SU-DHL-6 (cell line): ENCODE results near the gene RAI14.

ENCODE experiments used
- H2AFZ ChIP-seq: fragments of 200-600 bp; sonication (generic); 2 replicates; pipeline ENCODE4 v1.6.1; 2014; ENCODE audit warnings: low read depth, mild to moderate bottlenecking, moderate library complexity, mixed read lengths, antibody characterized with exemption, low read length; ENCODE audit not compliant: severe bottlenecking
- H3F3A ChIP-seq: fragments of 200-600 bp; shearing (Covaris generic); 2 replicates; pipeline ENCODE4 v1.6.0; 2016; ENCODE audit warnings: antibody characterized with exemption, mild to moderate bottlenecking; ENCODE audit not compliant: insufficient read depth
- H3K27ac ChIP-seq: fragments of 200-600 bp; sonication (generic); 2 replicates; pipeline ENCODE4 v1.5.1; 2016; ENCODE audit warnings: low read depth, mild to moderate bottlenecking, low read length, moderate library complexity, mixed read lengths
- H3K27me3 ChIP-seq: fragments of 200-600 bp; sonication (generic), shearing (Covaris generic); 2 replicates; pipeline ENCODE4 v1.6.0; 2014; ENCODE audit warnings: mild to moderate bottlenecking, low read length
- H3K36me3 ChIP-seq: fragments of 200-600 bp; sonication (generic); 2 replicates; pipeline ENCODE4 v1.6.1; 2014; ENCODE audit warnings: mild to moderate bottlenecking, low read length, mixed read lengths
- H3K4me2 ChIP-seq: fragments of 300-600, 200-600 bp; shearing (Covaris generic), sonication (generic); 2 replicates; pipeline ENCODE4 v1.6.0; 2014; ENCODE audit warnings: low read length, low read depth, mild to moderate bottlenecking; ENCODE audit not compliant: poor library complexity, severe bottlenecking
- H3K4me3 ChIP-seq: fragments of 200-600 bp; sonication (generic); 2 replicates; pipeline ENCODE4 v1.5.1; 2014; ENCODE audit warnings: antibody characterized with exemption, low read length, mild to moderate bottlenecking, mixed read lengths; ENCODE audit not compliant: insufficient read depth, poor library complexity, severe bottlenecking
- H3K79me2 ChIP-seq: fragments of 200-600 bp; sonication (generic); 2 replicates; pipeline ENCODE4 v1.6.1; 2014; ENCODE audit warnings: mild to moderate bottlenecking, low read length, moderate library complexity; ENCODE audit not compliant: insufficient read depth
- H3K9ac ChIP-seq: fragments of 200-600 bp; sonication (generic); 2 replicates; pipeline ENCODE4 v1.7.0; 2014; ENCODE audit warnings: mild to moderate bottlenecking, low read length
- H3K9me2 ChIP-seq: fragments of 200-600 bp; sonication (generic); replicated peaks from 2 replicates; pipeline ENCODE4 v1.6.1; 2014; ENCODE audit warnings: low read length; ENCODE audit not compliant: insufficient read depth
- H3K9me3 ChIP-seq: fragments of 200-600 bp; sonication (generic); 2 replicates; pipeline ENCODE4 v1.6.1; 2014; ENCODE audit warnings: low read length, mixed read lengths; ENCODE audit not compliant: insufficient read depth
- H4K20me1 ChIP-seq: fragments of 200-600 bp; sonication (generic); 2 replicates; pipeline ENCODE4 v1.6.1; 2014; ENCODE audit warnings: low read depth, mild to moderate bottlenecking, antibody characterized with exemption, low read length, moderate library complexity, mixed read lengths
- EZH2phosphoT487 ChIP-seq: fragments of 200-600 bp; sonication (generic), shearing (Covaris generic); conservative IDR thresholded peaks from 2 replicates; pipeline ENCODE4 v1.6.1; 2018; ENCODE audit warnings: mild to moderate bottlenecking, antibody characterized with exemption, low read length, moderate library complexity, mixed read lengths
- TF ChIP-seq, protein P1 (sequence below): fragments of 200-600 bp; sonication (generic); IDR thresholded peaks from one replicate; pipeline ENCODE4 v1.5.1; 2017; ENCODE audit warnings: antibody characterized with exemption, mild to moderate bottlenecking, low read length, moderate library complexity; ENCODE audit not compliant: insufficient read depth, poor library complexity, severe bottlenecking

Gene RAI14

DNA sequence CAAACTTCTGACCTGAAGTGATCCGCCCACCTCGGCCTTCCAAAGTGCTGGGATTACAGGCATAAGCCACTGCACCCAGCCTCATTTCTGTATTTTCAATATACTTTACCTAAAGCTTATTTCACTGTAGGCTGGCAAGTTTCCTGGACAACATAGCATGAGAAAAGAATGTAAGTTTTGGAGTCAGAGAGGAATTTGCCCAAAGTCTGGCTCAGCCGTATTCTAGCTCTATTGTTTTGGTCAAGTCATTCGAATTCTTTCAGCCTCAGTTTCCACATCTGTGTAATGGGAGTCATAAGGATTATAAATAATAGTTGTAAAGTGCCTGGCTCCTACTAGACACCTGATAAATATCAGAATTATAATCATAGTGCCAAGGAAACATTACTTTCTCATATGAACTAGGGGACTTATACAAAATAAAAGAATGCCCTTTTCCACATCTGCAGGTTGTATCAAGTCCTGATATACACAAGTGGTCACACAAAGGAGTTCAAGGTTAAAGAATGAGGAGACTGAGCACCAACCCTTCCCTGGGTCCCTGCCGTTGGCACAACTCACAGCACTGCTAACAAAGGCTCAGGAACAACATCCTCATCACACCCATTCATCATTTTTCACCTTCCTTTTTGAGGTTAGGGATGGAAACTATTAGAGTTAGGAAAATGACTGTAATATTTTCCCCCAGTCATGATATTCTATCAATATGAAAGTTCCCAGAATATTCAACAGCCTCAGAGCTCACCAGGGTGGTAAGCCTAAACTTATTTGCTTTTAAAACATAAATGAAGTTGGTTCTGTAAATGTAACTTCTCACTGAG lies 34.6 kb upstream of the RAI14 start:
- H2AFZ ChIP-seq, result no peak overlapping the region

DNA sequence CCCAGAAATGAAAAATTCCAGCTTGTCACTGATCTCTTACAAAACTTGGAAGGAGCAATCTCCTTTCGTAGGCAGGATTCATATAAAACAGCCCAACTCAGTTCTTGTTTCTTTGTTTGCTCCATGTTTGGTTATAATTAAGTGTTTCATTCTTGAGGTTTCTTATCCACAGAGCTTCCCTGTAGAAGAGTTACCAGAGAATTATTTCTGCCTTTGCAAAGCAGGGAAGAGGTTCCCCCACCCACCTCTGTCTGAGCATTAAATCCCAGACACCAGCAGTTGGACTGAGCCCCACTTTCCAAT lies 34.1 kb upstream of the RAI14 start:
- Histone ChIP-seq H3K36me3 (no peaks in the 10 kb centered on the region), H3K4me2 (no peak overlapping the region), H4K20me1 (no peaks in the 10 kb centered on the region), H3K27ac (no peak overlapping the region), H3K4me3 (no peak overlapping the region), H2AFZ (no peak overlapping the region), H3F3A (no peaks in the 10 kb centered on the region), H3K9me2 (no peaks in the 10 kb centered on the region), H3K79me2 (no peaks in the 10 kb centered on the region), H3K9me3 (no peaks in the 10 kb centered on the region), H3K27me3 (no peaks in the 10 kb centered on the region), H3K9ac (no peak overlapping the region)
- TF ChIP-seq, protein P1, sequence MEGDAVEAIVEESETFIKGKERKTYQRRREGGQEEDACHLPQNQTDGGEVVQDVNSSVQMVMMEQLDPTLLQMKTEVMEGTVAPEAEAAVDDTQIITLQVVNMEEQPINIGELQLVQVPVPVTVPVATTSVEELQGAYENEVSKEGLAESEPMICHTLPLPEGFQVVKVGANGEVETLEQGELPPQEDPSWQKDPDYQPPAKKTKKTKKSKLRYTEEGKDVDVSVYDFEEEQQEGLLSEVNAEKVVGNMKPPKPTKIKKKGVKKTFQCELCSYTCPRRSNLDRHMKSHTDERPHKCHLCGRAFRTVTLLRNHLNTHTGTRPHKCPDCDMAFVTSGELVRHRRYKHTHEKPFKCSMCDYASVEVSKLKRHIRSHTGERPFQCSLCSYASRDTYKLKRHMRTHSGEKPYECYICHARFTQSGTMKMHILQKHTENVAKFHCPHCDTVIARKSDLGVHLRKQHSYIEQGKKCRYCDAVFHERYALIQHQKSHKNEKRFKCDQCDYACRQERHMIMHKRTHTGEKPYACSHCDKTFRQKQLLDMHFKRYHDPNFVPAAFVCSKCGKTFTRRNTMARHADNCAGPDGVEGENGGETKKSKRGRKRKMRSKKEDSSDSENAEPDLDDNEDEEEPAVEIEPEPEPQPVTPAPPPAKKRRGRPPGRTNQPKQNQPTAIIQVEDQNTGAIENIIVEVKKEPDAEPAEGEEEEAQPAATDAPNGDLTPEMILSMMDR, result no peak
- TF ChIP-seq EZH2phosphoT487, result no peak

More for the DNA sequence above, 34.6 kb upstream of the RAI14 start:
- H3K9me3 ChIP-seq, result no peaks in the 10 kb centered on the region
- no peaks in the 10 kb centered on the region for H3K9me2 ChIP-seq
- H3K36me3 ChIP-seq, result no peaks in the 10 kb centered on the region
- H4K20me1 ChIP-seq, result no peaks in the 10 kb centered on the region
- TF ChIP-seq EZH2phosphoT487, result no peak
- TF ChIP-seq, protein P1, result no peak
- H3K4me2 ChIP-seq, result no peak overlapping the region
- H3K27me3 ChIP-seq, result no peaks in the 10 kb centered on the region
- no peak overlapping the region for H3K27ac ChIP-seq
- H3K9ac ChIP-seq, result no peak overlapping the region
- H3K4me3 ChIP-seq, result no peak overlapping the region
- H3F3A ChIP-seq, result no peaks in the 10 kb centered on the region
- no peaks in the 10 kb centered on the region for H3K79me2 ChIP-seq

DNA sequence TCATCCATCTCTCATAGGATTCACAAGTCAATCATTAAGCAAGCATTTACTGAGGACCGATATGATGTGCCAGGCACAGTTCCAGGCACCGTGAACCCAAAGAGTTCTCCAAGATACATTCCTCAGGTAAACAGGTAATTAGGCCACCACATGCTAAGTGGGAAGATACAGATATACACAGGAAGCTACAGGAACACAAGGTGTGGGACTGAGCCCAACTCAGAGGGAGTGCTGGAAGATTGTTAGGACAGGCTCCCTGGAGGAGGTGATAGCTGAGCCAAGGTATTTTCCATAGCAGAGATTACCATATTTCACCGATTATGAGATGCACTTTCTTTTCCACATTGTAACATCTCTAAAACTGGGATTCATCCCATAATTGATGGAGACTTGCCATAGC lies 31.4 kb upstream of the RAI14 start:
- Histone ChIP-seq H2AFZ (no peak overlapping the region), H3F3A (no peaks in the 10 kb centered on the region), H3K9me2 (no peaks in the 10 kb centered on the region), H3K4me3 (no peak overlapping the region), H3K9me3 (no peaks in the 10 kb centered on the region), H3K4me2 (no peak overlapping the region), H3K36me3 (no peaks in the 10 kb centered on the region), H3K9ac (no peak overlapping the region), H3K27me3 (no peaks in the 10 kb centered on the region), H3K27ac (no peak overlapping the region), H3K79me2 (no peaks in the 10 kb centered on the region), H4K20me1 (no peaks in the 10 kb centered on the region)
- no peak for TF ChIP-seq EZH2phosphoT487

DNA sequence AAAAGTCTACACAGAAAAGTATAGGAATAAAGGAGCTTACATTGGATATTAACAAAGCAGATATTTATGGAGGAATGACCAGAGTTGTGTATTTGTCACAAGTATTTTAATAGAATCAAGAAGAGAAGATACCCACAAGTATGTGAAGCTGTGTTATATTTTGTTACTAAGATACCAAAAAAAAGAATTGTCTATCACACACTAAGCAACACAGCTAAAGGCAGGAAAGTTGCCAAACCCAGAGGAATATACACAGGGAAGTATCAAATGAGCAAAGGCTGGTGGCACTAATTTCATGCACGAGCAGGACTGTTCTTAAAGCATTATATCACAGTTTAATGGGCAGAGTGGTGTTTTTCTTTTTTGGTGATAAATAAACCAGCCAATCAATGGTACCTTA lies 30.9 kb upstream of the RAI14 start:
- H3K27me3 ChIP-seq, result no peaks in the 10 kb centered on the region
- H3K27ac ChIP-seq, result no peak overlapping the region
- TF ChIP-seq EZH2phosphoT487, result no peak
- TF ChIP-seq, protein P1, result no peak
- no peak overlapping the region for H3K4me2 ChIP-seq
- H3K9ac ChIP-seq, result no peak overlapping the region
- H2AFZ ChIP-seq, result no peak overlapping the region
- H4K20me1 ChIP-seq, result no peaks in the 10 kb centered on the region
- no peaks in the 10 kb centered on the region for H3F3A ChIP-seq
- H3K4me3 ChIP-seq, result no peak overlapping the region
- no peaks in the 10 kb centered on the region for H3K79me2 ChIP-seq
- H3K9me2 ChIP-seq, result no peaks in the 10 kb centered on the region
- no peaks in the 10 kb centered on the region; the same call in 1 of the 2 replicates for H3K9me3 ChIP-seq
- H3K36me3 ChIP-seq, result no peaks in the 10 kb centered on the region
